GM12878 (cell line): Measurements from ENCODE around the gene CYP4X1.

Source experiments
- EZH2 ChIP-seq: IDR thresholded peaks from 2 replicates; pipeline ENCODE4 v1.6.1; 2012; ENCODE audit warnings: low read depth, mild to moderate bottlenecking, control low read depth, inconsistent platforms, low read length, borderline replicate concordance; ENCODE audit not compliant: control insufficient read depth
- TBL1XR1 ChIP-seq: IDR thresholded peaks from 2 replicates; pipeline ENCODE4 v1.6.1; 2012; ENCODE audit warnings: low read depth, low read length, improper control_type of control experiment
- TF ChIP-seq, protein P1 (sequence below), 3 experiments: IDR thresholded peaks in 2 of 3; conservative IDR thresholded peaks in 1 of 3; 2 replicates each; pipeline ENCODE4 v1.5.1; 2011; ENCODE audit warnings: low read depth in 3 of 3, low read length in 3 of 3, mild to moderate bottlenecking in 3 of 3, control low read depth in 2 of 3, moderate library complexity in 2 of 3, inconsistent platforms in 1 of 3, mixed read lengths in 1 of 3; ENCODE audit not compliant: control insufficient read depth in 2 of 3, insufficient read depth in 1 of 3; ENCODE audit errors: extremely low read depth in 1 of 3
- TF ChIP-seq, protein P2 (sequence below): IDR thresholded peaks from 2 replicates; pipeline ENCODE4 v1.6.1; 2011; ENCODE audit warnings: borderline replicate concordance, low read depth, mild to moderate bottlenecking, moderate library complexity, mixed read lengths, low read length; ENCODE audit not compliant: insufficient read depth; ENCODE audit errors: extremely low read length
- TF ChIP-seq, protein P3 (sequence below): IDR thresholded peaks from 2 replicates; pipeline ENCODE4 v1.6.1; 2012; ENCODE audit warnings: low read depth, low read length, improper control_type of control experiment

DNA sequence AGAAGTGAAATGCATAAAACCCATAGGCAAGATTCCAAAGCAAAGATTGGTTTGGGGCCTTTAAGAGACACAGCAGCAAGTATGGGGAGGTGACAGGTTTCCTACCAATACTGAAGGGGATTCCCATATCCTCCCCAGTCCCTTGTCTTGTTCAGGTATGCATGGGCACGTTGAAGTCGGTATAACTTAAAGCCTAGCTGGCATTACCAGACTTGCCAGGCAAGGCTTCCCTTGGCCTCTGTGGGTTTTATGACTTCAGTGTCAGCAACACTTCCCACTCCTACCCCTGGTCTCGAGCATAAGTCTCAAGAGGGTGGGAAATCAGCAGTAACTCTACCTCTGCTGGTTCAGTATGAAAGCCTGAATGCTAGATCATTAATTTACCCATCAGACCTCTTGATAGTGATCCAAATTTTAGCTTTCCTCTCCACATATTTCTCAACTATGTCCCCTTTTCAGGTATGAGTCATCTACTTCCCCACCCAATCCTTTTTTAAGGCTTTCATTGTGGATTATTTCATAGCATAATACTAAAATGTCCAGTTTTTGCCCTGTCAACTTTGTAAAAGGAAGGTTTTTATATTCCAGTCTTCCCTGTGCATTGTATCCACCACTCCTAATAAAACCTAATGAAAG lies 6.8 kb downstream of the CYP4X1 start:
- TF ChIP-seq, protein P1, sequence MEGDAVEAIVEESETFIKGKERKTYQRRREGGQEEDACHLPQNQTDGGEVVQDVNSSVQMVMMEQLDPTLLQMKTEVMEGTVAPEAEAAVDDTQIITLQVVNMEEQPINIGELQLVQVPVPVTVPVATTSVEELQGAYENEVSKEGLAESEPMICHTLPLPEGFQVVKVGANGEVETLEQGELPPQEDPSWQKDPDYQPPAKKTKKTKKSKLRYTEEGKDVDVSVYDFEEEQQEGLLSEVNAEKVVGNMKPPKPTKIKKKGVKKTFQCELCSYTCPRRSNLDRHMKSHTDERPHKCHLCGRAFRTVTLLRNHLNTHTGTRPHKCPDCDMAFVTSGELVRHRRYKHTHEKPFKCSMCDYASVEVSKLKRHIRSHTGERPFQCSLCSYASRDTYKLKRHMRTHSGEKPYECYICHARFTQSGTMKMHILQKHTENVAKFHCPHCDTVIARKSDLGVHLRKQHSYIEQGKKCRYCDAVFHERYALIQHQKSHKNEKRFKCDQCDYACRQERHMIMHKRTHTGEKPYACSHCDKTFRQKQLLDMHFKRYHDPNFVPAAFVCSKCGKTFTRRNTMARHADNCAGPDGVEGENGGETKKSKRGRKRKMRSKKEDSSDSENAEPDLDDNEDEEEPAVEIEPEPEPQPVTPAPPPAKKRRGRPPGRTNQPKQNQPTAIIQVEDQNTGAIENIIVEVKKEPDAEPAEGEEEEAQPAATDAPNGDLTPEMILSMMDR (IDR thresholded peaks at IDR 0.05 in 2 of 3, conservative IDR thresholded peaks at IDR 0.05 in 1 of 3; ENCODE audit: control insufficient read depth in 2 of 3, extremely low read depth in 1 of 3, insufficient read depth in 1 of 3, low read depth in 3 of 3, low read length in 3 of 3) = no peak
- TF ChIP-seq, protein P2, sequence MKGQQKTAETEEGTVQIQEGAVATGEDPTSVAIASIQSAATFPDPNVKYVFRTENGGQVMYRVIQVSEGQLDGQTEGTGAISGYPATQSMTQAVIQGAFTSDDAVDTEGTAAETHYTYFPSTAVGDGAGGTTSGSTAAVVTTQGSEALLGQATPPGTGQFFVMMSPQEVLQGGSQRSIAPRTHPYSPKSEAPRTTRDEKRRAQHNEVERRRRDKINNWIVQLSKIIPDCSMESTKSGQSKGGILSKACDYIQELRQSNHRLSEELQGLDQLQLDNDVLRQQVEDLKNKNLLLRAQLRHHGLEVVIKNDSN = no peak
- TF ChIP-seq EZH2 (no peak), TBL1XR1 (no peak)
- TF ChIP-seq, protein P3, sequence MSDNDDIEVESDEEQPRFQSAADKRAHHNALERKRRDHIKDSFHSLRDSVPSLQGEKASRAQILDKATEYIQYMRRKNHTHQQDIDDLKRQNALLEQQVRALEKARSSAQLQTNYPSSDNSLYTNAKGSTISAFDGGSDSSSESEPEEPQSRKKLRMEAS = no peak
